Measurements from ENCODE around the gene MED13. TPM values are rescaled to one million over a fixed set of nuclear protein-coding genes. Genes with fewer than 3 reads are reported as not detected.

The MED13 gene
- total RNA-seq, 6 experiments from 2014 or later: 29.0 to 40.5 (median 33.6) TPM

DNA sequence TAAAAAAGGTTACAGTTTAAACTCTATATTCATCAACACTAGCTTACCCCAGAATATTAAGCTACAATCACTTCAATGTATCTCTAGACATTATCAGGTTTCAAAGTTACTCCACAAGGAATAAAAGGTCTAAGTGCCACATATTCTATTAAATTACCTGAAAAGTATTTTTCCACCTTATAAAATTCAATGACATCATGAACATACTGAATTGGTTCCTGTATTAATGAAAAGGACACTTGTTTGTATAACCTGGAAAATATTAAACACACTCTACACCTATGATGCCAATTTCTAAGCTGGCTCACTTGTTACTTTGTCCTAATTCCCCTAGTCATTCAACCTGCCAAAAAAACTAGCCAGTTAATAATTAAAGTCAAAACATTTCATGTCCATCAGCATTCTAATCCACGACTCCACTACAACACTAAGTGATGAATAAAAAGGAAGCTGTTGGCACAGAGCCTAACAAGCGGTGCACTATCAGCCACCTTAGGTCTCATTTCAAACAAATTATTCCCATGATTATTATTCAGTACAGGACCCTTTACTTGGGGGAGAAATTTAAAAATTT, 12.2 kb downstream of the MED13 start:
- H3K36me3 Mint-ChIP-seq (ENCODE audit: low read depth): peaks cover 12% of the 10 kb centered on the region
- no peak overlapping the region for H3K4me3 Mint-ChIP-seq
- peaks cover 25% of the 10 kb centered on the region for H3K4me1 Mint-ChIP-seq (ENCODE audit: low read depth)
- H3K27ac Mint-ChIP-seq: no peak overlapping the region
- no peak for DNase-seq
- no peak for TF ChIP-seq CTCF (IDR thresholded peaks at IDR 0.05)
- no peaks in the 10 kb centered on the region for H3K27me3 Mint-ChIP-seq (ENCODE audit: insufficient read depth)
- no peaks in the 10 kb centered on the region for H3K9me3 Mint-ChIP-seq

GRCh38 chr17:62051053-62051452, 14.0 kb downstream of the MED13 start:
- TF ChIP-seq CTCF (IDR thresholded peaks at IDR 0.05): no peak
- Mint-ChIP-seq H3K36me3 (ENCODE audit: low read depth) (peaks cover 11% of the 10 kb centered on the region), H3K27ac (no peak overlapping the region), H3K4me3 (no peak overlapping the region), H3K4me1 (ENCODE audit: low read depth) (peaks cover 10% of the 10 kb centered on the region), H3K9me3 (no peaks in the 10 kb centered on the region), H3K27me3 (ENCODE audit: insufficient read depth) (no peaks in the 10 kb centered on the region)
- no peak for DNase-seq

DNA sequence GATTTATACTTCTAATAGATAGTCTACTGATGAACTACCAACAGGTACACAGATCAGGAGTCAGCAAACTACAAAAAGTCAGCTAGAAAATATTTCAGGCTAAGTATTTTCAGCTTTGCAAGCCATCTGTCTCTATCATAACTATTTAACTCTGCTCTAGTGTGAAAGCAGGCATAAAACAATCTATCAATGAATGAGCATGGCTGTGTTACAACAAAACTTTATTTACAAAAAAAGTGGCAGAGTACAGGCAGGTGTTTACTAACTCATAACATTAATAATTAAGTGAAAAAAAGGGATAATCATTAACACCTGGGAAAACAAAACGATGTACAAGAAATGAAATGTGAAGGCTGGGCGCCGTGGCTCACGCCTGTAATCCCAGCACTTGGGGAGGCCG, 15.8 kb downstream of the MED13 start:
- H3K9me3 Mint-ChIP-seq: no peaks in the 10 kb centered on the region
- no peak for TF ChIP-seq CTCF (IDR thresholded peaks at IDR 0.05)
- H3K27me3 Mint-ChIP-seq (ENCODE audit: insufficient read depth): no peaks in the 10 kb centered on the region
- no peak overlapping the region for H3K4me3 Mint-ChIP-seq
- H3K36me3 Mint-ChIP-seq (ENCODE audit: low read depth): peaks cover 11% of the 10 kb centered on the region
- no peak for DNase-seq
- H3K4me1 Mint-ChIP-seq (ENCODE audit: low read depth): peaks cover 10% of the 10 kb centered on the region
- no peak overlapping the region for H3K27ac Mint-ChIP-seq

DNA sequence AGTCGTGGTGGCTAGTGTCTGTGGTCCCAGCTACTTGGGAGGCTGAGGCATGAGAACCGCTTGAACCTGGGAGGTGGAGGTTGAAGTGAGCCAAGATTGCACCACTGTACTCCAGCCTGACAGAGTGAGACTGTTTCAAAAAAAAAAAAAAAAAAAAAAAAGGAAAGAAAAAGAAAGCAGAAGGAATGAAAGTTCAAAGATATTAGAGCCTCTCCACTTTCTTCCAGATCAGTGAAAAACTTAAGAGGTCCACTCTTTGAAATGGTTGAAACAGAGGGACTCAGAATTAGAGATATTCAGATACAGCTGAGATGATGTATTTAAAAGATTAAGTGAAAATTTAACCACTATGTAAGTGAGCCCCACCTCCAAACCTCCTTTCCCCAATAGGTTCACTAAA, 16.8 kb downstream of the MED13 start:
- Mint-ChIP-seq H3K36me3 (ENCODE audit: low read depth) (peaks cover 11% of the 10 kb centered on the region), H3K4me3 (no peak overlapping the region), H3K27me3 (ENCODE audit: insufficient read depth) (no peaks in the 10 kb centered on the region), H3K27ac (no peak overlapping the region), H3K4me1 (ENCODE audit: low read depth) (peaks cover 10% of the 10 kb centered on the region), H3K9me3 (no peaks in the 10 kb centered on the region)
- no peak for DNase-seq
- no peak for TF ChIP-seq CTCF (IDR thresholded peaks at IDR 0.05)

DNA sequence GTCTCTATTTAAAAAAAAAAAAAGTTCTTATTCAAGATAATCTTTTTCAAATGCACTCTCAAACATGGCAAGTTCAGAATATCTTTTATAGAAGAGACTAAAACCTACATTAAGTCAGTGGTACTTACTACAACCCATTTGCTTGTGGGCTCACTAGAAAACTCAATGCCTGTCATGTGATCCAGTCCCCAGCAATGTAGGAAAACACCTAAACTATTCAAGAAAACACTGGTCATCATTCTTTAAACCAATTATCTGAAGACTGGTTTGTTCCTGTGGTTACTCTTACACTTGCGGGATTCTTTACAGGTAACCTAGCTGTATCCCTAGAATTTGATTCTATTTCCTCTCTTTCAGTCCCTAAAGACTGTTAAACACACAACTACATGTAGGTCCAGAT, 19.6 kb downstream of the MED13 start:
- no peaks in the 10 kb centered on the region for H3K9me3 Mint-ChIP-seq
- DNase-seq: no peak
- no peaks in the 10 kb centered on the region for H3K4me1 Mint-ChIP-seq (ENCODE audit: low read depth)
- no peak for TF ChIP-seq CTCF (IDR thresholded peaks at IDR 0.05)
- no peak overlapping the region for H3K4me3 Mint-ChIP-seq
- H3K36me3 Mint-ChIP-seq (ENCODE audit: low read depth): no peaks in the 10 kb centered on the region; the same call in 1 of the 2 replicates
- H3K27ac Mint-ChIP-seq: no peak overlapping the region
- no peaks in the 10 kb centered on the region for H3K27me3 Mint-ChIP-seq (ENCODE audit: insufficient read depth)

- Mint-ChIP-seq H3K4me3 (no peak overlapping the region), H3K4me1 (ENCODE audit: low read depth) (peaks cover 3% of the 10 kb centered on the region; the same call in 1 of the 2 replicates), H3K27me3 (ENCODE audit: insufficient read depth) (no peaks in the 10 kb centered on the region), H3K27ac (no peak overlapping the region), H3K36me3 (ENCODE audit: low read depth) (no peaks in the 10 kb centered on the region; the same call in 1 of the 2 replicates), H3K9me3 (no peaks in the 10 kb centered on the region)
- DNase-seq: no peak
- TF ChIP-seq CTCF (IDR thresholded peaks at IDR 0.05): no peak
Observed at GRCh38 chr17:62045109-62045508, 20.0 kb downstream of the MED13 start.
